SK-N-SH treated with all-trans-retinoic acid at 6 μM for 48 hours (cell line): Measurements from ENCODE around the gene SLMAP.

ENCODE experiments used
- ATAC-seq: fragments of 200-7000 bp; cut with Tn5 transposase; 3 replicates; pipeline ENCODE4 v1.9.1; 2020; ENCODE audit warnings: mild to moderate bottlenecking, moderate library complexity
- ARNTL ChIP-seq: fragments of 450-650 bp; formaldehyde crosslinking; IDR thresholded peaks from 2 replicates; pipeline ENCODE4 v1.5.0; 2020; ENCODE audit warnings: low read depth, mild to moderate bottlenecking, moderate library complexity, borderline replicate concordance
- BACH2 ChIP-seq: fragments of 250-450 bp; sonication (Bioruptor Pico); IDR thresholded peaks from 2 replicates; pipeline ENCODE4 v1.9.0; 2021; ENCODE audit warnings: mild to moderate bottlenecking, borderline replicate concordance
- CREB5 ChIP-seq: fragments of 250-450 bp; sonication (Bioruptor Pico); IDR thresholded peaks from 2 replicates; pipeline ENCODE4 v1.5.1; 2020; ENCODE audit warnings: low read depth, mild to moderate bottlenecking, moderate library complexity
- CSDC2 ChIP-seq: fragments of 250-450 bp; sonication (Bioruptor Pico); IDR thresholded peaks from 2 replicates; pipeline ENCODE4 v1.5.0; 2020; ENCODE audit warnings: mild to moderate bottlenecking, moderate library complexity
- CSRNP3 ChIP-seq: fragments of 250-450 bp; sonication (Bioruptor Pico); IDR thresholded peaks from 2 replicates; pipeline ENCODE4 v1.5.1; 2021; ENCODE audit warnings: mild to moderate bottlenecking, moderate library complexity
- ESRRG ChIP-seq: fragments of 250-450 bp; sonication (Bioruptor Pico); IDR thresholded peaks from 2 replicates; pipeline ENCODE4 v1.6.1; 2021; ENCODE audit warnings: mild to moderate bottlenecking
- ISL1 ChIP-seq: fragments of 250-450 bp; sonication (Bioruptor Pico); IDR thresholded peaks from 2 replicates; pipeline ENCODE4 v2.1.2; 2022; ENCODE audit warnings: mild to moderate bottlenecking, moderate library complexity
- PATZ1 ChIP-seq: fragments of 250-450 bp; sonication (Bioruptor Pico); IDR thresholded peaks from 2 replicates; pipeline ENCODE4 v1.8.0; 2020; ENCODE audit warnings: mild to moderate bottlenecking, moderate library complexity, borderline replicate concordance
- PPARA ChIP-seq: fragments of 250-450 bp; sonication (Bioruptor Pico); IDR thresholded peaks from 2 replicates; pipeline ENCODE4 v1.5.0; 2020; ENCODE audit warnings: mild to moderate bottlenecking, borderline replicate concordance
- SNAI2 ChIP-seq: fragments of 250-450 bp; sonication (Bioruptor Pico); IDR thresholded peaks from 2 replicates; pipeline ENCODE4 v1.5.0; 2020; ENCODE audit warnings: mild to moderate bottlenecking, moderate library complexity
- TCF4 ChIP-seq: fragments of 250-450 bp; sonication (Bioruptor Pico); IDR thresholded peaks from 2 replicates; pipeline ENCODE4 v1.8.0; 2021; ENCODE audit warnings: mild to moderate bottlenecking, moderate library complexity, borderline replicate concordance
- TOX ChIP-seq: fragments of 250-450 bp; sonication (Bioruptor Pico); IDR thresholded peaks from 2 replicates; pipeline ENCODE4 v1.8.0; 2021; ENCODE audit warnings: mild to moderate bottlenecking, moderate library complexity, borderline replicate concordance
- ZFP3 ChIP-seq: fragments of 250-450 bp; sonication (Bioruptor Pico); IDR thresholded peaks from 2 replicates; pipeline ENCODE4 v1.5.0; 2020; ENCODE audit warnings: mild to moderate bottlenecking, moderate library complexity
- ZNF565 ChIP-seq: fragments of 450-650 bp; formaldehyde crosslinking; conservative IDR thresholded peaks from 2 replicates; pipeline ENCODE4 v1.5.0; 2020; ENCODE audit warnings: low read depth, mild to moderate bottlenecking, moderate library complexity
- ZNF70 ChIP-seq: fragments of 450-650 bp; formaldehyde crosslinking; IDR thresholded peaks from 2 replicates; pipeline ENCODE4 v1.5.0; 2020; ENCODE audit warnings: mild to moderate bottlenecking, moderate library complexity
- ZNF8 ChIP-seq: fragments of 450-650 bp; formaldehyde crosslinking; IDR thresholded peaks from 2 replicates; pipeline ENCODE4 v1.5.0; 2020; ENCODE audit warnings: mild to moderate bottlenecking, moderate library complexity

Gene SLMAP

GRCh38 chr3:57959423-57960173 is 203.5 kb downstream of the SLMAP start (continued):
- TF ChIP-seq ZNF70 (CRISPR knock-in tag), result no peak
- TF ChIP-seq ZNF565, result no peak
- no peak for TF ChIP-seq BACH2 (CRISPR knock-in tag)
- TF ChIP-seq PATZ1 (CRISPR knock-in tag), result no peak
- TF ChIP-seq CREB5 (CRISPR knock-in tag), result no peak
- TF ChIP-seq PPARA (CRISPR knock-in tag), result no peak
- TF ChIP-seq ZNF8 (CRISPR knock-in tag), result no peak
- no peak for TF ChIP-seq SNAI2 (CRISPR knock-in tag)
- TF ChIP-seq ZFP3 (CRISPR knock-in tag), result no peak

GRCh38 chr3:57960174-57960505 is 204.0 kb downstream of the SLMAP start:
- TF ChIP-seq ESRRG, result no peak
- no peak for TF ChIP-seq TCF4 (CRISPR knock-in tag)
- TF ChIP-seq ISL1 (CRISPR knock-in tag), result no peak
- TF ChIP-seq, all 23 proteins: peak for 0
- no peak for ATAC-seq

GRCh38 chr3:57961177-57961827 is 205.2 kb downstream of the SLMAP start:
- TF ChIP-seq ESRRG (no peak), ZNF8 (CRISPR knock-in tag) (no peak), SNAI2 (CRISPR knock-in tag) (no peak), CSRNP3 (CRISPR knock-in tag) (no peak), CSDC2 (CRISPR knock-in tag) (no peak), TCF4 (CRISPR knock-in tag) (no peak), ZFP3 (CRISPR knock-in tag) (no peak)
- no peak for ATAC-seq

GRCh38 chr3:57961828-57962447 is 205.8 kb downstream of the SLMAP start:
- no peak for TF ChIP-seq ISL1 (CRISPR knock-in tag)
- TF ChIP-seq PATZ1 (CRISPR knock-in tag), result peak; percentile 24; the same call in 1 of the 2 replicates
- peak; percentile 81 for ATAC-seq

- ATAC-seq, result no peak
- TF ChIP-seq CREB5 (CRISPR knock-in tag), result no peak
- TF ChIP-seq TOX, result no peak
- no peak for TF ChIP-seq TCF4 (CRISPR knock-in tag)
- no peak for TF ChIP-seq ARNTL
- no peak for TF ChIP-seq ESRRG
- TF ChIP-seq ZNF8 (CRISPR knock-in tag), result no peak
These were observed 206.3 kb downstream of the SLMAP start for GRCh38 chr3:57962448-57962834.
